Activated T-cell treated with anti-CD3 and anti-CD28 coated beads, Interleukin-2, amount 50 U/mL, for 24 hours (primary cell): Measurements from ENCODE around the gene GBA2.
A peak's percentile ranks its signal among the peaks of the same experiment; 100 is the strongest.

Source experiments
- DNase-seq: peaks from one replicate; pipeline ENCODE4 v3.0.0-alpha.2; 2020
- H3K27ac Mint-ChIP-seq: 2 replicates; pipeline ENCODE4 v1.8.0; 2020; ENCODE audit warnings: mild to moderate bottlenecking, mixed read lengths
- H3K27me3 Mint-ChIP-seq: 2 replicates; pipeline ENCODE4 v1.8.0; 2020; ENCODE audit warnings: mixed read lengths
- H3K36me3 Mint-ChIP-seq: 2 replicates; pipeline ENCODE4 v1.8.0; 2020; ENCODE audit warnings: low read depth, mixed read lengths
- H3K4me1 Mint-ChIP-seq: 2 replicates; pipeline ENCODE4 v1.8.0; 2020; ENCODE audit warnings: low read depth, mixed read lengths
- H3K4me3 Mint-ChIP-seq: 2 replicates; pipeline ENCODE4 v1.8.0; 2020; ENCODE audit warnings: mild to moderate bottlenecking, moderate library complexity, mixed read lengths
- H3K9me3 Mint-ChIP-seq: 2 replicates; pipeline ENCODE4 v1.8.0; 2020; ENCODE audit warnings: mixed read lengths

Gene GBA2

DNA sequence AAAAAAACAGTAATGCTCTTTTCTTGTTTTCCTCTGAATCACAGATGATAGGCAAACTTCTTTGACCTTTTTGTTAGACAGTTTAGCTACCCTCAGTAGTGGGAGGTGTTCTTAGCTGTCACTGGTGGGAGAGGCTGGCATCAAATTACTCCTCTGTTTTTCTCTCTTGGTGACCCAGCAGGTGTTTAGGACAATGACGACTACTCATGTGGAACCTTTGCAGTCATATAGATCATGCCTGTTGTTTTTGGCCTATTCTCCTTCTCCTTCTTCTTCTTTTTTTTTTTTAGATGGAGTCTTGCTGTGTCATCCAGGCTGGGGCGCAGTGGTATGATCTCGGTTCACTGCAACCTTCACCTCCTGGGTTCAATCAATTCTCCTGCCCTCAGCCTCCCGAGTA, 27.0 kb upstream of the GBA2 start:
- H3K27me3 Mint-ChIP-seq: no peaks in the 10 kb centered on the region
- peak overlapping the region; percentile 26 for H3K27ac Mint-ChIP-seq
- H3K4me3 Mint-ChIP-seq: no peak overlapping the region
- H3K36me3 Mint-ChIP-seq: peaks cover 30% of the 10 kb centered on the region
- peaks cover 4% of the 10 kb centered on the region for H3K4me1 Mint-ChIP-seq
- DNase-seq: no peak
- H3K9me3 Mint-ChIP-seq: no peaks in the 10 kb centered on the region

- Mint-ChIP-seq H3K9me3 (no peaks in the 10 kb centered on the region), H3K4me1 (peaks cover 4% of the 10 kb centered on the region), H3K27ac (peak overlapping the region; percentile 13), H3K4me3 (no peak overlapping the region), H3K36me3 (peaks cover 21% of the 10 kb centered on the region), H3K27me3 (no peaks in the 10 kb centered on the region)
- no peak for DNase-seq
Measured at GRCh38 chr9:35774907-35775635, 26.0 kb upstream of the GBA2 start.

DNA sequence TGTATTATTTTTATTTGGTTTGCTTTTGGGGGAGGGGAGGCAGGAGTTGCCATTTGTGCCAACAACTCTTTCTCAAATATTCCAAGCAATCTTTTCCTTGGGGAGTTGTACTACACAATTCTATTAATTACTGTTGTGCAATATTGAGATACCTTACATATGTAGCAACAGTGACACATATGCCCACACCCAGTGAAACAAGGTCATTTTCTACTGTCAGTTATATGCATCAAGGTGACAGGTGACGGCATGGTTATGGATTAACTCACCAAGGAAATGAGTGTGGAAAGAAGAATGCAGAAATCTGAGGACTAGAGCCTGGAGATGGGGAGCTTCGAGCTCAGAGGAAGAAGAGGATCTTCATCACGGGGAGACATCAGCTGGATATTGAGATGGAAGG, 22.9 kb upstream of the GBA2 start:
- H3K4me3 Mint-ChIP-seq: no peak overlapping the region
- DNase-seq: no peak
- peaks cover 14% of the 10 kb centered on the region for H3K36me3 Mint-ChIP-seq
- no peak overlapping the region for H3K27ac Mint-ChIP-seq
- H3K9me3 Mint-ChIP-seq: no peaks in the 10 kb centered on the region
- H3K4me1 Mint-ChIP-seq: peaks cover 10% of the 10 kb centered on the region
- H3K27me3 Mint-ChIP-seq: no peaks in the 10 kb centered on the region

DNA sequence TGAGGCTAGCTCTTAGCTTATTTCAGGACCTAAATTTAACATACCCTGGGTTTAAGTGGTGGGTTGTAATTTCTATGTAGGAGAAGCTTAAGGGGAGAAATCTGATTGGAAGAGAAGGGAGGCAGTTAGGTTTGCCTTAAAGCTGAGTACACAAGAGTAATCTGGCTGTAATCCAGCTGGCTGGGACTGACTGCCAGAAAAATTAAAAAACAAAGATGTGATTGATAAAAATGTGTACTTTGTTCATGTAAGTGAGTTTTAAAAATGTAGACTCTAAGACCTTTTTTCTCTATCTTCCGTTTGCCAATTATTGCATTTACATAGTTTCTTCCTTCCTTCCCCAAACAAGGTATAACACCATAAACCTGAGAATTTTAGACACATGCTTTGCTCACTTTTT, 22.5 kb upstream of the GBA2 start:
- Mint-ChIP-seq H3K4me3 (no peak overlapping the region), H3K27me3 (no peaks in the 10 kb centered on the region), H3K9me3 (no peaks in the 10 kb centered on the region)

DNA sequence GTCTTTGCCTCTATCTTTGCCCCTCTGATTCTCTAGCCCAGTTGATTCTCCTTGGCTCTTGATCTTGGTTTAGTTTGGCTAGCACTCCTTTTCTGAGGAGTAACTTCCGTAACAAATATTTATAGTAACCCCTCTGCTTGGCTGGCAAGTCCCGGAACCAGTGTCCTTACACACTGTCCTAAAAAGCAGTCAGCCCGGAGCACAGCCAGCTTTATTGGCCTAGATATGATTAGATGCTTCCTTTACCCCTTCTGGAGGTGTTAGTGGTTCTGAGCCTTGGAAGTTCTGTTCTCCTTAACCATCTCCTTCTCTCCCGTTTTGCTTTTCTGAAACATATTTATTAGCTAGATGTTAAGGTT, 22.0 kb upstream of the GBA2 start:
- no peaks in the 10 kb centered on the region for H3K27me3 Mint-ChIP-seq
- DNase-seq: no peak
- no peak overlapping the region for H3K4me3 Mint-ChIP-seq
- no peak overlapping the region for H3K27ac Mint-ChIP-seq
- H3K4me1 Mint-ChIP-seq: peaks cover 17% of the 10 kb centered on the region
- H3K36me3 Mint-ChIP-seq: peaks cover 12% of the 10 kb centered on the region
- H3K9me3 Mint-ChIP-seq: no peaks in the 10 kb centered on the region

More for the DNA sequence above, 22.5 kb upstream of the GBA2 start:
- H3K4me1 Mint-ChIP-seq: peaks cover 12% of the 10 kb centered on the region
- no peak for DNase-seq
- peaks cover 14% of the 10 kb centered on the region for H3K36me3 Mint-ChIP-seq
- H3K27ac Mint-ChIP-seq: no peak overlapping the region

GRCh38 chr9:35769763-35770162, 20.7 kb upstream of the GBA2 start:
- no peak overlapping the region for H3K27ac Mint-ChIP-seq
- no peak overlapping the region for H3K4me3 Mint-ChIP-seq
- no peaks in the 10 kb centered on the region for H3K27me3 Mint-ChIP-seq
- H3K36me3 Mint-ChIP-seq: peaks cover 8% of the 10 kb centered on the region
- no peaks in the 10 kb centered on the region for H3K9me3 Mint-ChIP-seq
- DNase-seq: no peak
- H3K4me1 Mint-ChIP-seq: peaks cover 16% of the 10 kb centered on the region

DNA sequence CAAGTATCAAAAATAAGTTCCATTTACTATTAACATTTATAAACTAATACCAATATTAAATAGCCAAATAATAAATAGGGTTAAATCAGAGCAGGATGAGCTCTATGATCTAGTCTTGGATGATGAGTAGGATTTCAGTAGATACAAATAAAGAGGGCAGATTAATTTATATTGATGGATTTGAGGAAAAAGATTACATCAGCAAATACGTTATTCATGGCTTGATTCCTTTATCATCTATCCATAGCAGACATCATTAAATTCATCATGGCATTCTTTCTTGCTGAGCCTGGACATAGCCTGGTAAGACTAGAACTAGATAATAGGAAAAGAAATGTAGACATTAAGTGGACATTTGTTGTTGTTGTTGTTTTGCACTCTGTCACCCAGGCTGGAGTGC, 18.4 kb upstream of the GBA2 start:
- DNase-seq: no peak
- H3K4me3 Mint-ChIP-seq: no peak overlapping the region
- peaks cover 2% of the 10 kb centered on the region for H3K36me3 Mint-ChIP-seq
- no peaks in the 10 kb centered on the region for H3K27me3 Mint-ChIP-seq
- peaks cover 21% of the 10 kb centered on the region for H3K4me1 Mint-ChIP-seq
- H3K27ac Mint-ChIP-seq: no peak overlapping the region
- H3K9me3 Mint-ChIP-seq: no peaks in the 10 kb centered on the region

GRCh38 chr9:35766997-35767396, 18.0 kb upstream of the GBA2 start:
- H3K27me3 Mint-ChIP-seq: no peaks in the 10 kb centered on the region
- peaks cover 25% of the 10 kb centered on the region for H3K4me1 Mint-ChIP-seq
- H3K4me3 Mint-ChIP-seq: no peak overlapping the region
- H3K27ac Mint-ChIP-seq: no peak overlapping the region
- H3K36me3 Mint-ChIP-seq: peaks cover 2% of the 10 kb centered on the region
- DNase-seq: no peak
- no peaks in the 10 kb centered on the region for H3K9me3 Mint-ChIP-seq

GRCh38 chr9:35763803-35764202, 14.8 kb upstream of the GBA2 start:
- Mint-ChIP-seq H3K36me3 (peaks cover 24% of the 10 kb centered on the region), H3K27me3 (no peaks in the 10 kb centered on the region), H3K4me1 (peaks cover 45% of the 10 kb centered on the region), H3K27ac (no peak overlapping the region), H3K4me3 (no peak overlapping the region), H3K9me3 (no peaks in the 10 kb centered on the region)
- DNase-seq: no peak

DNA sequence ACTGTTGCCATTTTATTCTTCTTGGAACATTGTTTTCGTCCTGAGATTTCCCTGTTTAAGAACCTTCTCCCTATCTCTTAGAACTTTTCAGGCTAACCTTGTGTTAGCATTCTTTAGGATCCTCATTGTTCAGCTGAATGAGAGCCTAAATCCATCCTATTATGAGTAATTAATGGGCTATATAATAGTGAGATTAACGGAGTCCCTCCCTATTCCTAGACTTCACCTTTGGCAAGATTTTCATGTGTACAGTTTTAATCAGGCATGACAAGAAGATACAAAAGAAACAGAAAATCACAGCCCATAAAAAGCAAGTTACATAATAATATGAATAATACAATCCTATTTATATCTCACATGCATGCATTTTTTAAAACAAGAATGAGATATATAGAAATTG, 14.2 kb upstream of the GBA2 start:
- Mint-ChIP-seq H3K36me3 (peaks cover 24% of the 10 kb centered on the region), H3K27ac (no peak overlapping the region), H3K4me3 (no peak overlapping the region), H3K27me3 (no peaks in the 10 kb centered on the region), H3K9me3 (no peaks in the 10 kb centered on the region), H3K4me1 (peaks cover 49% of the 10 kb centered on the region)
- DNase-seq: no peak

DNA sequence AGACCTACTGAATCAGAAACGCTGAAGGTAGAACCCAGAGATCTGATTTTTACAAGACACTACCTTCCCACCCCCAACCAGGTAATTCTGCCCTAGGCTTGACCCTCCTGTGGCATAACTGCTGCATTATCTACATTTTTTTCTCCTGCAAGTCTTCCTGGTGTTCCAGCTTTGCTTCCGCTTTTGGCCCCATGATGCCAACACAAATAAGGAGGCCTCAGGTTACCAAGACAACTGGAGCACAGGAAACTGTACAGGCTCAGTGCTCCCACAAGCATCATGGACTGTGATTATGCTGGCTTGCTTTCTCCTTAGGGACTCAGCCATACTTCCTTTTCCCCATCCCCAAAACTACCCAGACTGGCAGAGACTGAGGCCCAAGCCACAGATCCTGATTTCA, 11.6 kb upstream of the GBA2 start:
- no peaks in the 10 kb centered on the region for H3K27me3 Mint-ChIP-seq
- H3K4me3 Mint-ChIP-seq: no peak overlapping the region
- no peak for DNase-seq
- peaks cover 34% of the 10 kb centered on the region for H3K36me3 Mint-ChIP-seq
- H3K4me1 Mint-ChIP-seq: peaks cover 54% of the 10 kb centered on the region
- no peak overlapping the region for H3K27ac Mint-ChIP-seq
- H3K9me3 Mint-ChIP-seq: no peaks in the 10 kb centered on the region

DNA sequence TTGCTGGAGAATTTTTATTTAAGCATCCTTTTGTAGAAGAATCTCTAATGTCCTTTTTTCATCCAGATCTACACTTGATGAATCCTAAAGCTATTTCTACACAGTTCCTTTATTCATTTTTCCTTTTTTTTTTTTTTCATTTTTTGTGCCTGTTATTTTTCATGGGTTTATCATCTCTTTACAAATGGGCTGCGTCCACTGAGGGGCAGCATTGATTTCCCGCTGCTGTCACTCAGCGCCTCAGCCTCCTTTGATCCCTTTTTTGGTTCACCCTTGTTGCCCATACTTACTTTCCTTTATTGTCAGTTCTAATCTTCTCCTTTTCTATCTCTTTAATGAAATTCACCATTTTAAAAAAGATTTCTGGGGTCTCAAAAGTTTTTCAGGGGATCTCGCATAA, 10.8 kb upstream of the GBA2 start:
- H3K9me3 Mint-ChIP-seq: no peaks in the 10 kb centered on the region
- H3K27ac Mint-ChIP-seq: no peak overlapping the region
- no peaks in the 10 kb centered on the region for H3K27me3 Mint-ChIP-seq
- no peak for DNase-seq
- H3K36me3 Mint-ChIP-seq: peaks cover 37% of the 10 kb centered on the region
- no peak overlapping the region for H3K4me3 Mint-ChIP-seq
- H3K4me1 Mint-ChIP-seq: peaks cover 51% of the 10 kb centered on the region

DNA sequence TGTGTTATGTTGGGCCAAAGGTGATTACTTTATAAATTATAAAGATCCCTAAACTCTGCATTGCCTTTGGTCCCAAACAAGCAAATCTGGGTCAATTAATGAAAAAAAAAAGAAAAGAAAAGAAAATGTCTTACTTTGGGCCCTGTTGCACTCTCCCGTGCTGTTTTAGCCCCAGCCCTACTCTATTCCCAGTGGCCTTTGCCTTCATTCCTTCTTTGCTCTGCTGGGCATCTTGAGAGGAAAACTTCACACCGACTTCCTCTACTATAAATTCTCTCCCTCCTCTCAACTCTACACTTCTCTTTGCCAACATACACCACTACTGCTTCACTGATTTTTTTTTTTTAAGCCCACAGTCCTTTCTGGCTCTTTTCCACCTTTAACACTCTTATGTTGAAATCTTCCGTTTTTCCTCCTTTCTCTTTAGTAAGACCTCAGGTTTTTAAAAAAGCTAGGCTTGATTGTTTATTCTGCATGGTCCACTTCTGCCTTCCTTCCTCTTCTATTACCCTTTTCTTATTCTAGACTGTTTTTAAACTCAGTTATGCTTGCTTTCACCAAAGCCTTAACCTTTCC, 9.5 kb upstream of the GBA2 start:
- no peak for DNase-seq
- H3K9me3 Mint-ChIP-seq: no peaks in the 10 kb centered on the region
- peak overlapping the region; percentile 97 for H3K4me3 Mint-ChIP-seq
- no peaks in the 10 kb centered on the region for H3K27me3 Mint-ChIP-seq
- no peak overlapping the region for H3K27ac Mint-ChIP-seq
- peaks cover 50% of the 10 kb centered on the region for H3K4me1 Mint-ChIP-seq
- H3K36me3 Mint-ChIP-seq: peaks cover 44% of the 10 kb centered on the region

DNA sequence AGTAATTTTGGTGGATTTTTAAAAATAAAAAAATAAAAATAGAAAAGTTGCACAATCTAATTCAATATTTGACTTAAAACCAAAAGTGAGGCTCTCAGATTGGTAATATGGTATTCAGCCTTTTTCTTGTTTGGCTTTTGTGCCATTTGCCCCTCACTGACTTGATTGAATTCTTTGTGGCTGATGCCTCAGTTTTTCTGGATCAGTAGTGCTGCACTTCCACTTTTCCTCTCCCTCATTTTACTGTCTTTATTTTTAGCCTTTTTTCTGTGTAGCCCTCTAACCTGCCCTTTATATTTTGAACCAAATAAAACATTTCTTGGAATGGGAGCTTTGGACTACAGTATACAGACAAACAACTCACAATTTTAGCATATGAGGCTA, 8.9 kb upstream of the GBA2 start:
- Mint-ChIP-seq H3K4me3 (peak overlapping the region; percentile 97), H3K27ac (peak overlapping the region; percentile 58), H3K9me3 (no peaks in the 10 kb centered on the region), H3K36me3 (peaks cover 49% of the 10 kb centered on the region), H3K4me1 (peaks cover 47% of the 10 kb centered on the region), H3K27me3 (no peaks in the 10 kb centered on the region)
- DNase-seq: no peak

DNA sequence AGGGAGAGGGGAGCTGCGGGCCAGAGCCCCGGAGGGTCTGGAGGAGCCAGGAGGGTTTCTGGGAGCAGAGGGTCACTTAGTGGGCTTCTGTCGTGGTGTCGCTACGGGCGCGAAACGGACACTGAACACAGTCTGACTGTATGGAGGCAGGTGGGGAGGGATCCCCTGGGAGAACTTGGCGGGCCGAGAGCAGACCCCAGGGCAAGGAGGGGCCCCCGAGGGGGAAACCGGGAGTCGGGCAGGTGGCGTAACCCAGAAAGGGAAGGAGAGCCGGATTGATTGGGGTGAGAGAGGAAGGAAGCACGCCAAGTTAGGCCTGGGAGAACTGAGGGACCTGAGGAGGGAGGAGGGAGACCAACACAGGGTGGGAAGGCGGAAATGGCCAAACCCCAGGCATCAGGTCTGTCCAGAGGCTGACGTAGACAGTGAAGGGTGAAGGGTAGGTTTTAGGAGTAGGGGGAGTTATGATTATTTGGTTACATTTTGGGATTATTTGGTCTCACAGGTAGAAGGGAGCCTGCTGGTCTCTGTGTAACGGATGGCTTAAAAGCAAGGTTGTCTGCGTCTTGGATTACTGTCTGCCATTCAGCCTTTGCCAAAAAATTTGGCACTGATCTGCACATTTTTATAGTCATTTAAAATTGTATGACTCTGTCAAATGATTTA, 8.3 kb upstream of the GBA2 start:
- peak; percentile 72 for DNase-seq
- no peaks in the 10 kb centered on the region for H3K9me3 Mint-ChIP-seq
- H3K27me3 Mint-ChIP-seq: no peaks in the 10 kb centered on the region
- peak overlapping the region; percentile 97 for H3K4me3 Mint-ChIP-seq
- peak overlapping the region; percentile 96 for H3K27ac Mint-ChIP-seq
- H3K4me1 Mint-ChIP-seq: peaks cover 46% of the 10 kb centered on the region
- peaks cover 54% of the 10 kb centered on the region for H3K36me3 Mint-ChIP-seq
